ENCODE measurements around the gene PRKCE. TPM values are rescaled to one million over a fixed set of nuclear protein-coding genes. Genes with fewer than 3 reads are reported as not detected.

The PRKCE gene
- total RNA-seq, 1 donor from 2014 or later: 30.5 TPM

DNA sequence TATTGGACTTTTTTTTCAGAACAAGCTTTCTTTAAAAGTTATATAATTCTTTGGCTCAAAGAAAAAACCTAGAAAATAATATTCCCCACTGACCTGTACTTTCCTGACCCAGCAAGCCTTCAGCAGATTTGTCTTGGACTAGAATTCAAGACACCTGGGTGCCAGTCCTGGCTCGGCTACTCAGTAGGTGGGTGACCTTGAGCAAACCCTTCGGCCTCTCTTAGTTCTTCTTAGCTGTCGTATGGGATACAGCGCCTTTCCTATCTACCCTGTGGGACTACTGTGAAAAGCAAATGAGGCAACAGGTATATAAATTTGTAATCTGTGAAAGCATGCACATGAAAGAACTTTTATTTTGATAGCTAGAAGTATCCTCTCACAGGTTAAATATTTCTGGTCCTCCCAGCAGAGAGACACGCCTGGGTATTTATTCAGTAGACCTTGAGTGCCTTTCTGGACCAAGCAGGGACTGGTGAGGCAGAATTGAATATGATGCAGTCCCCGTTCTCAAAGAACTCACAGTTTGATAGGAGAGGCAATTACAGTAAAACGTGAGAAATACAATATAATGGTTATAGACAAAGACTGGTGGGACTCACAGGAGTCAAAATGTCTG, 576.3 kb downstream of the PRKCE start:
- no peak for DNase-seq (ENCODE audit: low spot score)
- intact Hi-C loops (cut with DNase I): no loop called here
- ATAC-seq: no peak

DNA sequence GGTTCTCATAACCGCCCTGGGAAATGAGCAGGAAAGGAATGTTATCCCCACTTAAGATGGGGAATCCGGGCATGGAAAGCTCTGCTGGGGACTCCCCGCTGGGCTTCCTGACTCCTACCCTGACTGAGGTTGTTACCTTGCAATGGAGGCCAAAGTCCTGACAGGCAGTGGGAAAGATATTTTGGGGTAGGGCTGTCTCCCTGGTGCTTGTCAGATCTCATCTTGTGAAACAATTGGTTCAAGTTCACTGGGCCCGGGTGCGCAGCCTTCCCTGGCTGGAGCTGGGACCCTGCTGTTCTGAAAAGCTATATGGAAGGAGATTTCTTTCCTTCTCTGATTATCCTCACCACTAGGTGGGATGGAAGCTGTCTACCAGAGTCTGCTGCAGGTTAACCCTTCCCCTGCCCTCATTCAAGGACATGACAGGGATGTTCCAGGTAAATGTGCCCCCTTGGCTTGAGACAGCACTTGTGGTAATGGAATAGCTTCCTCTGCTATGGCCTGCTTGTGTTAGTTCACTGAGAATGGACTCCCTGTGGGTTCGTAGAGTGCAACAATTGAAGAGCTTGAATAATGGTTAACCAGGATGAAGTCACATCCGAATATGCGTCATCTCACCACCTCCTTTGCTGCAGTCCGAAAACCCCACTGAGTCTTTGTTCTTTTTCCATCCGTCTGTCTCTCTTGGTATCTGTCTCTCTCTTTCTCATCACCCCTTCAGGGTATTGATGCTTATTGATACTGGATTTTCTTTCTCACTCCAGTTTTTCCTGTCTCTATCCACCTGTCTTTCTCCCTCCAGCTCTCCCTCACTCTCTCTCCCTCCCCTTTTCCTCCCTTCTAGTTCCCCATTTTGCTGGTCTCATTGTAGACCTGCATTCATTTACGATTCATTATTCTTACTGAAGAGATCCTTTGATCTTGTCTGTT, 577.9 kb downstream of the PRKCE start:
- intact Hi-C loops (cut with DNase I): no loop called here
- DNase-seq (ENCODE audit: low spot score) (no peak), ATAC-seq (no peak)

DNA sequence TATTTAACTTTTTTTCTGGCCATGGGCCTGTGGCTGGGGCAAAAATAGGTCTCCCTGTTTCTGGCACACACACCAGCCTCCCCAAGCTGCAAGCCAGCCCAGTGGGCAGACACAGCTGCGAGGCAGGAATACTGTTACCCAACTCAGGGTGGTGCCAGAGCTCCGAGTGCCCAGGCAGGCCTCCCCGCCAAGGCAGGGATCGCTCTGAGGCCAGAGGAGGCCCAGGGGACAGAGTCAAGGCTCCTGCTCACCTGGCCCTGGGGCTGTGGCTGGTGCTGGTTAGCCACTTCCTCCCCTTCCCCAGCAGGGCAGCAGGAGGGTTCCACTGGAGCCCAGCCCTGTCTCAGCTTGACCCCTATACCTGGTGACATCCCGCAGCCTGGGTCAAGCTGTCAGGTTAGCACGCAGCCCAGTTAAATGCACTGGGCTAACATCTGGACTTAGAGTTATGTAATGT, 578.7 kb downstream of the PRKCE start:
- ATAC-seq (peak; percentile 75), DNase-seq (ENCODE audit: low spot score) (no peak)
- intact Hi-C loops (cut with DNase I): no loop called here

GRCh38 chr2:46230677-46231425, 579.4 kb downstream of the PRKCE start:
- ATAC-seq: peak; percentile 14
- DNase-seq (ENCODE audit: low spot score): no peak
- intact Hi-C loops (cut with DNase I): no loop called here

GRCh38 chr2:46231721-46232120, 580.2 kb downstream of the PRKCE start:
- no peak for DNase-seq (ENCODE audit: low spot score)
- no peak for ATAC-seq
- intact Hi-C loops (cut with DNase I): no loop called here

DNA sequence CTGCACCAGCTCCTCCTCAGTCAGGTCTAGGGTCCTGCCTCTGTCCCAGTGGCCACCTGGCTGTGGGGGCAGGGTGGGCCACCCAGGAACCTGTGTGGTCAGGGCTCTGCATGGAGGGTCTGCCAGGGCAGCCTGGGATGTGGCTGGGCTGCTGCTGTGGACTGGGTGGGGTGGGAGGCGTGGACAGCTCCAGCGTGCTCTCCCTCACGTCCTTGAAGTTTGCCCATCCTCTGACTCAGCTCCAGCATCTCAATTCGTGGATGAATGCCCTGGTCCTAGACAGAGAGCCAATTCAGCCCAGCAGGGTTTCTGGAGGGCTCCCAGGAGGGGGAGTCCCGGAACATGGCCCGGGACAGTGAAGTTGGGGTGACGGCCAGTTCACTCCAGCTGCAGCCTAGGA, 581.4 kb downstream of the PRKCE start:
- DNase-seq (ENCODE audit: low spot score) (no peak), ATAC-seq (no peak)
- intact Hi-C loops (cut with DNase I): no loop called here

DNA sequence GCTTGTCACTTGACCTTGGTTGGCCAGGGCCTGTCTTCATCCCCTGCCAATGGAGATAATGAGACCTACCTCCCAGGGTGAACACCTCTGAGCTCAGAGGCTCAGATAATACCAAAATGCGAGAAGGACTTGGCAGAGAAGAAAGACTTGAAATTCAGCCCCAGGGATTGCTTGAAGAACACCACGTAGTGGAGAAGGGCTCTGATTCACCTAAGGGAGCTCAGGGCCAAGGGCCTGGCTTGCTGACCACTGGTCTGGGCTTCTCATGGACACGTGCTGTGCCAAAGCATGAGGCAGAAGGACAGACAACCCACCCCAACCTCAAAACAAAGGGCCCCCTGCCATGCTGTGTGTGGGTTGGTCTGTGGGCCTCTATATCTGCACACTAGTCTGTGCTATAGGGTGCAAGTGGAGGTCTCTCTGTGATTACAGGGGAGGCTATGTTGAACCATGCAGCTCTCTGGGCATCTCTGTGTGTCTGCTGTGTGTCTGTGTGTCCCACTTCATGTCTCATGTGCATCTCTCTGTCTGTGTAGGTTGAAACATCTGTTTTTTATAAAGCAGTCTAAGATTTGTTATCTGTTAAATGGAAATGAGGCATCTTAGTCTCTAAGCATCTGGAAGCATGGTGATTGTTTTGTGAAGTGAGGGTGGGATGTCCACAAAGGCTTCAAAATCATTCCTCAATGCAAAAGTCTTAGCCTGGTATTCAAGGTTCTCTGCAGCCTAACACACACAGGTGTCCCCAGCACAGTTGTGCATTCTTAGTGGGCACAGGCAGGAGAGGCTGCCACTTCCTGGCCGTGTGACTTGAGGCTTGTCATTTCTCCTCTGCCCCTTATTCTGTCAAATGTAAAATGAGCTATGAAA, 584.8 kb downstream of the PRKCE start:
- ATAC-seq (no peak), DNase-seq (ENCODE audit: low spot score) (no peak)
- intact Hi-C loops (cut with DNase I): no loop called here

DNA sequence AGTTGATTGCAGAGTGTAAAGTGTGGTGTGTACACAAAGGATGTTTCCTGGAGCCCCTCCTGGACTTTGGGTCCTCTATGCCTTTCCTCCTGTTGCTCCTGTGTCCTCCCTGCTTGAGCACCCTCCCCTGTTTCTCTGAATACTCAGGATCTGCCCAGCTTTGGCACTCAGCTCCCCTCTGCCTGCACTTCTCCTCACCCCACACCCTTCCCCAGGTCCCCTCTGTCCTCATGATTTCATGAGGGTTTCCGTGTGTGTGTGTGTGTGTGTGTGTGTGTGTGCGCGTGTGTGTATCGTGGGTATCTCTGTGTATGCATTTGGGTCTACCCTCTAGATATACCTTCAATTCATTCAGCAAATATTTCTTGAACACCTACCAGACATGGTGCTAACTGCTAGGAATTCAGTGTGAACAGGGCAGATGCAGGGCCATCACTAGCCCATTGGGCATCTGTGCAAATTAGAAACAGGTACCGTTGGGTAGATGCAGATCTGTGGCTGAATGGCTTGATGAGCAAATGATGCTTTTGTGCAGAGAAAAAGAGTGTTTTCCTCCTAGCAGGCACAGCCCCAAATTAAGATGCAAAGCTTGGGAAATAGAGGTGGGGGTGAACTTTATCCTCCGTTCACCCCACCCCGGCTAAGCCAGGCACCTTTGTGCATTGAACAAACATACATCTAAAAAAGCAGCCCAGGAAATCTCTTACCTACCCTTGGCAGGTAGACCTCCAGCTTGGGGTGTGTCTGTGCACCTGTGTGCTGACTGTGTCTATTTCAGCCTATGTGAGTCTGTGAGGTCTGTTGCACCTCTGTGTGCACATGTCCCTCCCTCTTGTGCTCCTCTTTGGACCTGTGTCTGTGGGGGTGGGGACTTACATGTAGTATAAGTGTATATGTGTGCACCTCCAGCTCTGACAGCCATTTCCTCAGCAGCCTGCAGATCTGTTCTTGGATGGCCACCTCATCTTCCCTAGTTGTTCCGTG, 585.7 kb downstream of the PRKCE start:
- intact Hi-C loops (cut with DNase I): no loop called here
- ATAC-seq (no peak), DNase-seq (ENCODE audit: low spot score) (no peak)

Other genes with a start within 250 kb of the PRKCE start
- gene SRBD1, start 40.4 kb upstream of the PRKCE start, total RNA-seq: 22.5 TPM

Measured in sciatic nerve (tissue), 2 donors.